Activated T-cell treated with anti-CD3 and anti-CD28 coated beads, Interleukin-2, amount 50 U/mL, for 24 hours (primary cell): Measurements from ENCODE around the gene CARD6.
A peak's percentile ranks its signal among the peaks of the same experiment; 100 is the strongest.
"Not testable (repeated sequence)": the region's sequence is repeated elsewhere in the genome, so short reads cannot be mapped to it uniquely, and the experiment has no call there.

ENCODE experiments used
- DNase-seq: peaks from one replicate; pipeline ENCODE4 v3.0.0-alpha.2; 2020
- H3K27ac Mint-ChIP-seq: 2 replicates; pipeline ENCODE4 v1.8.0; 2020; ENCODE audit warnings: mild to moderate bottlenecking, mixed read lengths
- H3K27me3 Mint-ChIP-seq: 2 replicates; pipeline ENCODE4 v1.8.0; 2020; ENCODE audit warnings: mixed read lengths
- H3K36me3 Mint-ChIP-seq: 2 replicates; pipeline ENCODE4 v1.8.0; 2020; ENCODE audit warnings: low read depth, mixed read lengths
- H3K4me1 Mint-ChIP-seq: 2 replicates; pipeline ENCODE4 v1.8.0; 2020; ENCODE audit warnings: low read depth, mixed read lengths
- H3K4me3 Mint-ChIP-seq: 2 replicates; pipeline ENCODE4 v1.8.0; 2020; ENCODE audit warnings: mild to moderate bottlenecking, moderate library complexity, mixed read lengths
- H3K9me3 Mint-ChIP-seq: 2 replicates; pipeline ENCODE4 v1.8.0; 2020; ENCODE audit warnings: mixed read lengths

Gene CARD6

GRCh38 chr5:40841068-40841805, at the start of gene CARD6:
CARD6 (plus strand) TSS chr5:40841367; CDS start chr5:40841383, 16 bp downstream.
- H3K27ac Mint-ChIP-seq = peak within 1 kb of the TSS; percentile 80
- H3K27me3 Mint-ChIP-seq = peaks cover 10% of the 10 kb centered on the region
- peak within 1 kb of the TSS; percentile 74 for H3K4me3 Mint-ChIP-seq
- H3K9me3 Mint-ChIP-seq = no peaks in the 10 kb centered on the region
- H3K36me3 Mint-ChIP-seq = no peaks in the 10 kb centered on the region
- H3K4me1 Mint-ChIP-seq = peaks cover 25% of the 10 kb centered on the region
- DNase-seq = no peak

- no peak overlapping the region for H3K27ac Mint-ChIP-seq
- H3K9me3 Mint-ChIP-seq = peaks cover 3% of the 10 kb centered on the region
- peaks cover 66% of the 10 kb centered on the region for H3K36me3 Mint-ChIP-seq
- H3K4me1 Mint-ChIP-seq = peaks cover 78% of the 10 kb centered on the region
- no peaks in the 10 kb centered on the region for H3K27me3 Mint-ChIP-seq
- no peak for DNase-seq
- H3K4me3 Mint-ChIP-seq = no peak overlapping the region
Measured at GRCh38 chr5:40791715-40792139, 49.4 kb upstream of the CARD6 start.

- H3K4me3 Mint-ChIP-seq, H3K27ac Mint-ChIP-seq: not testable (repeated sequence)
- H3K36me3 Mint-ChIP-seq = peaks cover 69% of the 10 kb centered on the region
Measured at GRCh38 chr5:40792691-40793090, 48.5 kb upstream of the CARD6 start.

GRCh38 chr5:40794340-40794739, 46.8 kb upstream of the CARD6 start:
- not testable (repeated sequence) for H3K27me3 Mint-ChIP-seq, DNase-seq, H3K4me3 Mint-ChIP-seq, H3K9me3 Mint-ChIP-seq
- Mint-ChIP-seq H3K36me3 (peaks cover 53% of the 10 kb centered on the region), H3K4me1 (peaks cover 74% of the 10 kb centered on the region), H3K27ac (peak overlapping the region; percentile 37)

More at GRCh38 chr5:40792691-40793090, 48.5 kb upstream of the CARD6 start:
- not testable (repeated sequence) for H3K27me3 Mint-ChIP-seq, DNase-seq, H3K9me3 Mint-ChIP-seq
- peaks cover 77% of the 10 kb centered on the region for H3K4me1 Mint-ChIP-seq

GRCh38 chr5:40794877-40795276, 46.3 kb upstream of the CARD6 start:
- H3K9me3 Mint-ChIP-seq, H3K27me3 Mint-ChIP-seq, H3K4me3 Mint-ChIP-seq, DNase-seq, H3K27ac Mint-ChIP-seq: not testable (repeated sequence)
- Mint-ChIP-seq H3K36me3 (peaks cover 50% of the 10 kb centered on the region), H3K4me1 (peaks cover 72% of the 10 kb centered on the region)

- no peaks in the 10 kb centered on the region for H3K9me3 Mint-ChIP-seq
- H3K4me3 Mint-ChIP-seq = peak overlapping the region; percentile 88
- peaks cover 43% of the 10 kb centered on the region for H3K36me3 Mint-ChIP-seq
- peak overlapping the region; percentile 94 for H3K27ac Mint-ChIP-seq
- peaks cover 3% of the 10 kb centered on the region for H3K27me3 Mint-ChIP-seq
- peaks cover 57% of the 10 kb centered on the region for H3K4me1 Mint-ChIP-seq
- DNase-seq = no peak
Measured at GRCh38 chr5:40796487-40796889, 44.7 kb upstream of the CARD6 start.

- peak overlapping the region; percentile 88 for H3K4me3 Mint-ChIP-seq
- peak overlapping the region; percentile 94 for H3K27ac Mint-ChIP-seq
Measured at GRCh38 chr5:40797273-40798011, 43.7 kb upstream of the CARD6 start.

GRCh38 chr5:40798012-40798800, 43.0 kb upstream of the CARD6 start, which contains the start of gene PRKAA1:
PRKAA1 (minus strand) TSS chr5:40798374; CDS start chr5:40798189, 185 bp downstream.
- peaks cover 47% of the 10 kb centered on the region for H3K4me1 Mint-ChIP-seq
- peaks cover 39% of the 10 kb centered on the region for H3K36me3 Mint-ChIP-seq
- peak within 1 kb of the TSS; percentile 88 for H3K4me3 Mint-ChIP-seq
- DNase-seq = peak; percentile 91
- H3K27me3 Mint-ChIP-seq = peaks cover 3% of the 10 kb centered on the region
- no peaks in the 10 kb centered on the region for H3K9me3 Mint-ChIP-seq
- peak within 1 kb of the TSS; percentile 94 for H3K27ac Mint-ChIP-seq

More at GRCh38 chr5:40797273-40798011, 43.7 kb upstream of the CARD6 start:
- Mint-ChIP-seq H3K27me3 (peaks cover 3% of the 10 kb centered on the region), H3K9me3 (no peaks in the 10 kb centered on the region), H3K4me1 (peaks cover 50% of the 10 kb centered on the region), H3K36me3 (peaks cover 43% of the 10 kb centered on the region)
- peak; percentile 85 for DNase-seq

- Mint-ChIP-seq H3K9me3 (no peaks in the 10 kb centered on the region), H3K27ac (peak overlapping the region; percentile 94), H3K36me3 (peaks cover 34% of the 10 kb centered on the region), H3K4me1 (peaks cover 41% of the 10 kb centered on the region), H3K27me3 (peaks cover 3% of the 10 kb centered on the region), H3K4me3 (peak overlapping the region; percentile 84)
- DNase-seq = no peak
Measured at GRCh38 chr5:40798801-40799210, 42.4 kb upstream of the CARD6 start.

GRCh38 chr5:40799258-40799657, 41.9 kb upstream of the CARD6 start:
- peaks cover 3% of the 10 kb centered on the region for H3K27me3 Mint-ChIP-seq
- peaks cover 37% of the 10 kb centered on the region for H3K4me1 Mint-ChIP-seq
- H3K36me3 Mint-ChIP-seq = peaks cover 30% of the 10 kb centered on the region
- no peak overlapping the region for H3K27ac Mint-ChIP-seq
- H3K4me3 Mint-ChIP-seq = peak overlapping the region; percentile 84
- no peak for DNase-seq
- H3K9me3 Mint-ChIP-seq = no peaks in the 10 kb centered on the region

- H3K27me3 Mint-ChIP-seq = peaks cover 3% of the 10 kb centered on the region
- peaks cover 5% of the 10 kb centered on the region for H3K36me3 Mint-ChIP-seq
- no peak overlapping the region for H3K27ac Mint-ChIP-seq
- DNase-seq = no peak
- H3K4me3 Mint-ChIP-seq = no peak overlapping the region
- no peaks in the 10 kb centered on the region for H3K9me3 Mint-ChIP-seq
- peaks cover 12% of the 10 kb centered on the region for H3K4me1 Mint-ChIP-seq
Measured at GRCh38 chr5:40801771-40802562, 39.2 kb upstream of the CARD6 start.

- no peaks in the 10 kb centered on the region for H3K9me3 Mint-ChIP-seq
- no peak for DNase-seq
- H3K36me3 Mint-ChIP-seq = no peaks in the 10 kb centered on the region
- peaks cover 15% of the 10 kb centered on the region for H3K4me1 Mint-ChIP-seq
- H3K4me3 Mint-ChIP-seq = no peak overlapping the region
- no peak overlapping the region for H3K27ac Mint-ChIP-seq
- no peaks in the 10 kb centered on the region for H3K27me3 Mint-ChIP-seq
Measured at GRCh38 chr5:40812125-40812524, 29.0 kb upstream of the CARD6 start.

- H3K4me1 Mint-ChIP-seq = peaks cover 7% of the 10 kb centered on the region
- H3K27me3 Mint-ChIP-seq = no peaks in the 10 kb centered on the region
- H3K9me3 Mint-ChIP-seq = no peaks in the 10 kb centered on the region
- DNase-seq = no peak
- peaks cover 3% of the 10 kb centered on the region for H3K36me3 Mint-ChIP-seq
- H3K4me3 Mint-ChIP-seq = no peak overlapping the region
- H3K27ac Mint-ChIP-seq = peak overlapping the region; percentile 75
Measured at GRCh38 chr5:40813698-40814281, 27.4 kb upstream of the CARD6 start.
